Right lobe of liver (tissue), 6 donors: ENCODE measurements around the gene CDC25C. TPM values are rescaled to one million over a fixed set of nuclear protein-coding genes. Genes with fewer than 3 reads are reported as not detected.

Source experiments
- ATAC-seq, 4 donors: fragments of 200-7000 bp; cut with Tn5 transposase; one replicate each; pipeline ENCODE4 v1.9.1; 2020; ENCODE audit warnings: mild to moderate bottlenecking in 4 of 4, moderate library complexity in 4 of 4
- DNase-seq, 3 donors: peaks; one replicate each; pipeline ENCODE4 v3.0.0-alpha.2; 2020
- H3K27ac ChIP-seq, 3 donors: fragments of 200-600 bp; one replicate each; pipeline ENCODE4 v1.8.0; 2022
- H3K27me3 ChIP-seq, 2 donors: fragments of 200-600 bp; one replicate each; pipeline ENCODE4 v1.8.0; 2022
- H3K36me3 ChIP-seq, 4 donors: fragments of 200-600 bp; sonication (generic) in 1 of 4; one replicate each; pipeline versions ENCODE4 v1.5.1 to v1.8.0; 2017 to 2022; ENCODE audit warnings: control low read depth in 1 of 4
- H3K4me1 ChIP-seq, 4 donors: fragments of 200-600 bp; sonication (generic) in 1 of 4; one replicate each; pipeline versions ENCODE4 v1.5.1 to v1.8.0; 2017 to 2022; ENCODE audit warnings: control low read depth in 1 of 4
- H3K4me3 ChIP-seq, 3 donors: fragments of 200-600 bp; one replicate each; pipeline ENCODE4 v1.8.0; 2022
- H3K9me3 ChIP-seq, 4 donors: fragments of 200-600 bp; sonication (generic) in 1 of 4; one replicate each; pipeline versions ENCODE4 v1.5.1 to v1.8.0; 2017 to 2022; ENCODE audit warnings: control low read depth in 1 of 4
- POLR2A ChIP-seq: fragments of 450-650 bp; IDR thresholded peaks from one replicate; pipeline ENCODE4 v1.6.1; 2017; ENCODE audit warnings: antibody characterized with exemption, mild to moderate bottlenecking
- WGBS: methylation state at CpG from one replicate; pipeline ENCODE4 v1.1.6; 2018; ENCODE audit warnings: low coverage, low lambda C conversion rate; ENCODE audit not compliant: insufficient coverage; ENCODE audit errors: missing lambda C conversion rate; 5-methylcytosine and 5-hydroxymethylcytosine counted together
- intact Hi-C, 2 donors: fragments of 100-400 bp; cut with DNase I; formaldehyde crosslinking; loops; one replicate each; pipeline versions ENCODE4 v1.11.2 to v1.14.1; 2022
- total RNA-seq, 6 experiments: library from RNA; depleted of rRNA in 2 of 6; stranded (reverse); fragments of >200 nt in 2 of 6; fragmentation: NEBNext Ultra II Directional in 3 of 6; extraction: Animal tissue kit (Norgen Biotek cat#: 25700) in 3 of 6; gene quantifications; one replicate each; pipeline versions ENCODE4 v1.1.0 to v1.2.4, GENCODE V29; 2016 to 2023
- TF ChIP-seq, protein P1 (sequence below), 4 donors: fragments of 200-600 bp in 3 of 4; fragments of 450-650 bp in 1 of 4; IDR thresholded peaks; one replicate each; pipeline versions ENCODE4 v1.5.1 to v1.8.0; 2016 to 2022; ENCODE audit warnings: antibody characterized with exemption in 4 of 4, mild to moderate bottlenecking in 2 of 4
- donor health status: DM: no; HTN: yes; CAD: no.
- donor health status: DM: no; HTN: no; CAD: no.
- donor health status: DM: no; HTN: no; CAD: no.
- donor health status: DM: no; HTN: yes; CAD: no.
- donor health status: DM: no; HTN: yes; CAD: no.

Gene CDC25C
- total RNA-seq, 6 experiments from 2014 or later: 0.18 to 0.43 (median 0.24) TPM; not detected in 3

DNA sequence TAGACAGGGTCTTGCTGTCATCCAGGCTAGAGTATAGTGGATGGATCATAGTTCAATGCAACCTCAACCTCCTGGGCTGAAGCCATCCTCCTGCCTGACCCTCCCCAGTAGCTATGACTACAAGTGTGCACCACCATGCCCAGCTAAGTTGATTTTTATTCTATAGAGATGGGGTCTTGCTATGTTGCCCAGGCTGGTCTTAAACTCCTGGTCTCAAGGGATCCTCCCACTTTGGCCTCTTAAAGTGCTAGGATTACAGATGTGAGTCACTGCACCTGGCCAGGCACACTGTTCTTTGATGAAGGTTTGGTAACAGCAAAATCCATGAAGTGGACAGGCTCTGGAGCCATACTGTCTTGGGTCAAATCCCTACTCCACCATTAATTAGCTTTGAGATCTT lies 50.7 kb downstream of the CDC25C start:
- Histone ChIP-seq H3K27ac (no peak overlapping the region), H3K4me1 (peaks cover 0 to 10% (median 1%) of the 10 kb centered on the region in 4 donors), H3K4me3 (no peak overlapping the region), H3K27me3 (no peaks in the 10 kb centered on the region), H3K36me3 (no peaks in the 10 kb centered on the region), H3K9me3 (no peaks in the 10 kb centered on the region)
- intact Hi-C loops: loop anchor here in 1 of 2 donors (10.0 kb wide), 1 partner anchor 56 kb away; no protein-coding TSS in a partner anchor
- TF ChIP-seq, protein P1, sequence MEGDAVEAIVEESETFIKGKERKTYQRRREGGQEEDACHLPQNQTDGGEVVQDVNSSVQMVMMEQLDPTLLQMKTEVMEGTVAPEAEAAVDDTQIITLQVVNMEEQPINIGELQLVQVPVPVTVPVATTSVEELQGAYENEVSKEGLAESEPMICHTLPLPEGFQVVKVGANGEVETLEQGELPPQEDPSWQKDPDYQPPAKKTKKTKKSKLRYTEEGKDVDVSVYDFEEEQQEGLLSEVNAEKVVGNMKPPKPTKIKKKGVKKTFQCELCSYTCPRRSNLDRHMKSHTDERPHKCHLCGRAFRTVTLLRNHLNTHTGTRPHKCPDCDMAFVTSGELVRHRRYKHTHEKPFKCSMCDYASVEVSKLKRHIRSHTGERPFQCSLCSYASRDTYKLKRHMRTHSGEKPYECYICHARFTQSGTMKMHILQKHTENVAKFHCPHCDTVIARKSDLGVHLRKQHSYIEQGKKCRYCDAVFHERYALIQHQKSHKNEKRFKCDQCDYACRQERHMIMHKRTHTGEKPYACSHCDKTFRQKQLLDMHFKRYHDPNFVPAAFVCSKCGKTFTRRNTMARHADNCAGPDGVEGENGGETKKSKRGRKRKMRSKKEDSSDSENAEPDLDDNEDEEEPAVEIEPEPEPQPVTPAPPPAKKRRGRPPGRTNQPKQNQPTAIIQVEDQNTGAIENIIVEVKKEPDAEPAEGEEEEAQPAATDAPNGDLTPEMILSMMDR (IDR thresholded peaks at IDR 0.05): no peak
- no peak for TF ChIP-seq POLR2A
- DNase-seq (no peak), ATAC-seq (no peak)

DNA sequence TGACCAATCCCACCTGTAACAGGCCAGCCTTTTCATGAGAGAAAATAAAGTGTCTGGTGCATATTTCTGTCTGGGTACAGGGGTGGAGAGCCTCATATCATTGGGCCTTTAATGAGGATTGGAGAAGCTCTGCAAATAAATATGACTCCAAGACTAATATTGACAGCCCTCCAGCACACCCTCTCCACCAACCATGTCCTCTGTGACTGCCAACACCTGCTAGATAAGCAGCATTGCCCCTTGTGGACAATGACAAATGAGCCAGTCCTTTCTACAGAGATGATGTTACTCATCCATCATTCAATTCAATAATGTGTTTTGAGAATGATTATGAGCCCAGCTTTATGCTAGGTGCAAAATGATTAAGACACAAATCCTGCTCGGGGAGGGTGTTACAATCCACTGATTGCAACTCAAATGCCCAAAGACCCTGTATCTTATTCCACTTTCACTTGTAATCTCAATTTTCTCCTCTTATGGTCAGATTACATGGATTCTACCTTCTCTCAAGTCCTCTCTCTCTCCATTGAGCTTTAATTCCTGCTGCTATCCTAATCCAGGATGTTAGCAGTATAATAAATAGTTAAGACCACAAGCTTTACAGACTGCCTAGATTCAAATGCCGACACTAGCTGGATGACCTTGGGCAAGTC lies 55.1 kb downstream of the CDC25C start:
- intact Hi-C loops: no loop called here
- Histone ChIP-seq H3K4me1 (peaks cover 0 to 23% (median 11%) of the 10 kb centered on the region in 4 donors), H3K27ac (peak overlapping the region in 1 of 3 donors; percentile 23), H3K9me3 (no peaks in the 10 kb centered on the region), H3K27me3 (no peaks in the 10 kb centered on the region), H3K36me3 (no peaks in the 10 kb centered on the region), H3K4me3 (no peak overlapping the region)
- DNase-seq (peak in 2 of 3 donors; percentile 55 to 75), ATAC-seq (peak; percentile 94 to 96 (median 96))
- 51% methylated on average over 2 of the region's 2 CpGs for WGBS
- TF ChIP-seq POLR2A: no peak
- TF ChIP-seq, protein P1 (IDR thresholded peaks at IDR 0.05): peak; percentile 30 to 52 (median 42)

DNA sequence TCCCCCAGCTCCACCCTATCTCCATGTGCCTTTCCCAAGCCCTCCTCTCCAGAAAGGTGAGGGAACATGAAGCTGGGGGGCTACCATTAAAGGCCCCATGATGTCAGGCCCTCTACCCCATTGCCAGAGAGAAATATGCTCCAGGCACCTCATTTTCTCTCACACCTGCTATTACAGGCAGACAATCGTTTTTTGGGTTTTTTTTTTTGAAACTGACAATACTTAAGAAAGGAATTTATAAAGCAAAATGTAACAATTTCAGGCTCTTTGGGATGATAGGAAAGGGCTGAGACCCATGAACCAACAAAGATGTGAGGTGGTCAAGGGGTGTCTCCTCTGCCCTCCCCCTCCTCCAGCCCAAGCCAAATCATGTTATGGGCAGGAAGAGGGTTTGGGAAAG lies 55.7 kb downstream of the CDC25C start:
- ATAC-seq (no peak), DNase-seq (no peak)
- TF ChIP-seq POLR2A: no peak
- TF ChIP-seq, protein P1 (IDR thresholded peaks at IDR 0.05): no peak
- Histone ChIP-seq H3K9me3 (no peaks in the 10 kb centered on the region), H3K27me3 (no peaks in the 10 kb centered on the region), H3K4me1 (peaks cover 0 to 29% (median 13%) of the 10 kb centered on the region in 4 donors), H3K4me3 (no peak overlapping the region), H3K27ac (peak overlapping the region in 1 of 3 donors; percentile 23), H3K36me3 (no peaks in the 10 kb centered on the region)
- WGBS: 15% methylated on average over 1 of the region's 1 CpG
- intact Hi-C loops: no loop called here

DNA sequence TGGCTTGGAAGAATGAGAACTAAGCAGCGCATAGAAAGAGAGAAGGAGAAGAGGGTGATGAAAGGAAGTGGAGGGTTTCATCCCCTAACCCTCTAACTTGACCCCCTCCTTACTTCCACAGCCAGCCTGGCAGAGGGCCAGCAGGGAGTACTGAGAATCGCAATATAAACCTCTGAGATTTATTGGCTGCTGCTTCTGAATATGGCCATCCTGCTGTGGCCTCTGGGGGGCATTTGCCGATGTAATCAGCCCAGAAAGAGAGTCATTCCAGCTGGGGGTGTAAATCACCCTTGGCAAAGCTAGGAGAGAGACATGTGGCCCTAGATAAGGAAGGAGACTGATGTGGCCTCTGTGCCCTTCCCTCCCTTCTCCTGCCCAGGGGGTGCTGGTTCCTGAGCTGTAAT lies 56.2 kb downstream of the CDC25C start:
- no peaks in the 10 kb centered on the region for H3K36me3 ChIP-seq
- DNase-seq (no peak), ATAC-seq (no peak)
- TF ChIP-seq, protein P1 (IDR thresholded peaks at IDR 0.05): no peak
- TF ChIP-seq POLR2A: no peak
- no peaks in the 10 kb centered on the region for H3K27me3 ChIP-seq
- WGBS: 67% methylated on average over 1 of the region's 3 CpGs
- H3K9me3 ChIP-seq: no peaks in the 10 kb centered on the region
- H3K27ac ChIP-seq: no peak overlapping the region
- H3K4me1 ChIP-seq: peaks cover 0 to 32% (median 14%) of the 10 kb centered on the region in 4 donors
- H3K4me3 ChIP-seq: no peak overlapping the region
- intact Hi-C loops: no loop called here
